IMR-90 (cell line): ENCODE measurements around the gene TACR2. TPM values are rescaled to one million over a fixed set of nuclear protein-coding genes. Genes with fewer than 3 reads are reported as not detected.

Experiments
- ATAC-seq: fragments of 200-7000 bp; cut with Tn5 transposase; 2 replicates; pipeline ENCODE4 v1.9.1; 2020; ENCODE audit warnings: low read depth, mild to moderate bottlenecking, moderate library complexity
- BruUV-seq: library from RNA; stranded (reverse); fragments of 400-500 nt; replicated peaks from 2 replicates; lab custom pipeline; 2021; lab: Mats Ljungman, UMichigan
- CTCF ChIA-PET: fragments of 300-600 bp; formaldehyde crosslinking; extraction: SDS; loops from one replicate; lab custom pipeline; 2021; ENCODE audit warnings: antibody characterized with exemption; lab: Yijun Ruan, JAX
- POLR2A ChIA-PET: fragments of 300-600 bp; sonication (Branson Sonifier 250); formaldehyde crosslinking; loops from one replicate; lab custom pipeline; 2022; ENCODE audit warnings: antibody characterized with exemption; ENCODE audit not compliant: unreplicated experiment; lab: Charles Lee
- DNase-seq: peaks from one replicate; pipeline ENCODE4 v3.0.0; 2013
- H2AFZ ChIP-seq: replicated peaks from 2 replicates; pipeline ENCODE3; 2013; ENCODE audit warnings: low read length, mild to moderate bottlenecking; ENCODE audit not compliant: poor library complexity
- H2AK5ac ChIP-seq: 2 replicates; pipeline ENCODE4 v1.6.1; 2013; ENCODE audit warnings: low read depth, low read length, inconsistent platforms
- H2AK9ac ChIP-seq: replicated peaks from 2 replicates; pipeline ENCODE3; 2013; ENCODE audit warnings: mild to moderate bottlenecking, low read depth, low read length, moderate library complexity; ENCODE audit not compliant: poor library complexity
- H2BK120ac ChIP-seq: 2 replicates; pipeline ENCODE4 v1.6.1; 2013; ENCODE audit warnings: low read depth, low read length, inconsistent platforms
- H2BK15ac ChIP-seq: 3 replicates; pipeline ENCODE4 v1.6.1; 2013; ENCODE audit warnings: low read depth, low read length, inconsistent platforms
- H2BK20ac ChIP-seq: 2 replicates; pipeline ENCODE4 v1.6.1; 2013; ENCODE audit warnings: low read depth, mild to moderate bottlenecking, inconsistent platforms, low read length, moderate library complexity
- H2BK5ac ChIP-seq: 2 replicates; pipeline ENCODE4 v1.6.1; 2013; ENCODE audit warnings: mild to moderate bottlenecking, low read depth, low read length, inconsistent platforms; ENCODE audit not compliant: poor library complexity, severe bottlenecking
- H3K14ac ChIP-seq: replicated peaks from 2 replicates; pipeline ENCODE4 v1.6.1; 2013; ENCODE audit warnings: low read depth, low read length, inconsistent platforms
- H3K18ac ChIP-seq: 2 replicates; pipeline ENCODE4 v1.6.1; 2013; ENCODE audit warnings: low read depth, low read length, control low read depth
- H3K23ac ChIP-seq: 2 replicates; pipeline ENCODE4 v1.6.1; 2013; ENCODE audit warnings: low read depth, low read length, inconsistent platforms
- H3K27ac ChIP-seq: 2 replicates; pipeline ENCODE4 v1.5.1; 2013; ENCODE audit warnings: mild to moderate bottlenecking, control low read depth, low read length; ENCODE audit not compliant: insufficient read depth
- H3K27me3 ChIP-seq: 2 replicates; pipeline ENCODE4 v1.6.1; 2013; ENCODE audit warnings: low read length; ENCODE audit not compliant: control insufficient read depth, insufficient read depth
- H3K36me3 ChIP-seq: 2 replicates; pipeline ENCODE4 v1.6.1; 2013; ENCODE audit warnings: low read length, mixed read lengths; ENCODE audit not compliant: control insufficient read depth, insufficient read depth
- H3K4ac ChIP-seq: 2 replicates; pipeline ENCODE4 v1.6.1; 2013; ENCODE audit warnings: low read depth, low read length, inconsistent platforms
- H3K4me1 ChIP-seq: 2 replicates; pipeline ENCODE4 v1.6.1; 2013; ENCODE audit warnings: low read length, mixed read lengths; ENCODE audit not compliant: control insufficient read depth, insufficient read depth
- H3K4me2 ChIP-seq: 2 replicates; pipeline ENCODE4 v1.6.1; 2013; ENCODE audit warnings: low read depth, mild to moderate bottlenecking, control low read depth, low read length, moderate library complexity
- H3K4me3 ChIP-seq: 2 replicates; pipeline ENCODE4 v1.5.1; 2013; ENCODE audit warnings: low read depth, mild to moderate bottlenecking, control low read depth, low read length, moderate library complexity; ENCODE audit not compliant: insufficient read depth
- H3K56ac ChIP-seq: 2 replicates; pipeline ENCODE4 v1.6.1; 2013; ENCODE audit warnings: low read length, inconsistent platforms; ENCODE audit not compliant: insufficient read depth; ENCODE audit errors: extremely low read depth
- H3K79me1 ChIP-seq, 2 experiments: 2 replicates each; pipeline ENCODE4 v1.6.1; 2013; ENCODE audit warnings: low read length in 2 of 2, inconsistent platforms in 1 of 2, low read depth in 1 of 2
- H3K9ac ChIP-seq: 2 replicates; pipeline ENCODE4 v1.6.1; 2013; ENCODE audit warnings: low read depth, low read length, control low read depth
- H3K9me1 ChIP-seq: 2 replicates; pipeline ENCODE4 v1.6.1; 2013; ENCODE audit warnings: low read length, inconsistent platforms; ENCODE audit not compliant: insufficient read depth
- H3K9me3 ChIP-seq: 2 replicates; pipeline ENCODE4 v1.6.1; 2013; ENCODE audit warnings: low read length; ENCODE audit not compliant: control insufficient read depth, insufficient read depth
- H4K20me1 ChIP-seq: 2 replicates; pipeline ENCODE4 v1.6.1; 2013; ENCODE audit warnings: low read length, inconsistent platforms; ENCODE audit not compliant: insufficient read depth
- H4K5ac ChIP-seq: 2 replicates; pipeline ENCODE4 v1.6.1; 2013; ENCODE audit warnings: mild to moderate bottlenecking, low read depth, low read length, control low read depth
- H4K8ac ChIP-seq, 2 experiments: 2 replicates each; pipeline ENCODE4 v1.6.1; 2013; ENCODE audit warnings: low read depth in 2 of 2, low read length in 2 of 2, control low read depth in 1 of 2, inconsistent platforms in 1 of 2
- H4K91ac ChIP-seq: 2 replicates; pipeline ENCODE4 v1.6.1; 2013; ENCODE audit warnings: low read depth, low read length, inconsistent platforms; ENCODE audit not compliant: insufficient read depth
- BHLHE40 ChIP-seq: fragments of 150-350 bp; IDR thresholded peaks from 2 replicates; pipeline ENCODE4 v1.6.1; 2016; ENCODE audit warnings: mild to moderate bottlenecking, low read depth, low read length
- CHD1 ChIP-seq: IDR thresholded peaks from 2 replicates; pipeline ENCODE4 v1.6.1; 2012; ENCODE audit warnings: low read depth, low read length, improper control_type of control experiment
- ELK1 ChIP-seq: fragments of 150-350 bp; IDR thresholded peaks from 2 replicates; pipeline ENCODE4 v1.6.1; 2016; ENCODE audit warnings: low read depth, mild to moderate bottlenecking, low read length, moderate library complexity, borderline replicate concordance
- FOS ChIP-seq: fragments of 150-350 bp; IDR thresholded peaks from 2 replicates; pipeline ENCODE4 v1.6.1; 2016; ENCODE audit warnings: low read depth, low read length
- MAFK ChIP-seq: IDR thresholded peaks from 2 replicates; pipeline ENCODE4 v1.6.1; 2012; ENCODE audit warnings: low read depth, low read length, improper control_type of control experiment
- MAZ ChIP-seq: IDR thresholded peaks from 2 replicates; pipeline ENCODE4 v1.6.1; 2012; ENCODE audit warnings: low read depth, mild to moderate bottlenecking, low read length, improper control_type of control experiment, moderate library complexity, borderline replicate concordance
- MXI1 ChIP-seq: IDR thresholded peaks from 2 replicates; pipeline ENCODE4 v1.6.1; 2012; ENCODE audit warnings: low read depth, mild to moderate bottlenecking, low read length, moderate library complexity, borderline replicate concordance
- NFE2L2 ChIP-seq: fragments of 150-350 bp; IDR thresholded peaks from 2 replicates; pipeline ENCODE4 v1.6.1; 2016; ENCODE audit warnings: low read depth, mild to moderate bottlenecking, low read length
- POLR2A ChIP-seq: IDR thresholded peaks from 2 replicates; pipeline ENCODE4 v1.6.1; 2012; ENCODE audit warnings: mild to moderate bottlenecking, low read depth, low read length
- RAD21 ChIP-seq: IDR thresholded peaks from 2 replicates; pipeline ENCODE4 v1.6.1; 2012; ENCODE audit warnings: low read length, improper control_type of control experiment
- RCOR1 ChIP-seq: IDR thresholded peaks from 2 replicates; pipeline ENCODE4 v1.6.1; 2012; ENCODE audit warnings: mild to moderate bottlenecking, low read length, improper control_type of control experiment; ENCODE audit not compliant: insufficient replicate concordance
- RFX5 ChIP-seq: IDR thresholded peaks from 2 replicates; pipeline ENCODE4 v1.8.0; 2012; ENCODE audit warnings: low read depth, mild to moderate bottlenecking, low read length, moderate library complexity
- SMC3 ChIP-seq: fragments of 150-350 bp; IDR thresholded peaks from 2 replicates; pipeline ENCODE4 v1.6.1; 2016; ENCODE audit warnings: low read depth, mild to moderate bottlenecking, antibody characterized with exemption, low read length, moderate library complexity
- WGBS, 2 experiments: methylation state at CpG; one replicate each; pipeline versions ENCODE4 v1.1.5 to v1.1.7; 2013; ENCODE audit warnings: missing lambda C conversion rate in 2 of 2; ENCODE audit not compliant: insufficient read length in 1 of 2; ENCODE audit errors: extremely low coverage in 2 of 2; 5-methylcytosine and 5-hydroxymethylcytosine counted together
- dilution Hi-C: fragments of 300-500 bp; cut with HindIII; formaldehyde crosslinking; loops from one replicate; pipeline ENCODE4 v1.14.3; 2018; ENCODE audit warnings: low sequenced_read_pairs; ENCODE audit not compliant: unreplicated experiment
- in situ Hi-C: fragments of 300-500 bp; cut with MboI; formaldehyde crosslinking; loops from 3 replicates; pipeline ENCODE4 v1.14.3; 2019; ENCODE audit warnings: low sequenced_read_pairs, inconsistent platforms, mixed read lengths
- intact Hi-C: fragments of 100-400 bp; cut with micrococcal nuclease; formaldehyde crosslinking; loops from 2 replicates; pipeline ENCODE4 v1.10.0; 2022
- polyA plus RNA-seq, 3 experiments: library from polyadenylated mRNA; depleted of rRNA; stranded (reverse); fragments of >200 nt; gene quantifications; 2 replicates each; pipeline ENCODE4 v1.2.3, GENCODE V29; 2012; ENCODE audit warnings: low replicate concordance in 1 of 3
- total RNA-seq: library from RNA; depleted of rRNA; stranded (reverse); fragments of >200 nt; gene quantifications from 2 replicates; pipeline ENCODE4 v1.2.3, GENCODE V29; 2012
- TF ChIP-seq, protein P1 (sequence below): conservative IDR thresholded peaks from 2 replicates; pipeline ENCODE4 v1.5.1; 2012; ENCODE audit warnings: mild to moderate bottlenecking, low read depth, low read length, improper control_type of control experiment
- TF ChIP-seq, protein P2 (sequence below): fragments of 150-350 bp; IDR thresholded peaks from 2 replicates; pipeline ENCODE4 v1.6.1; 2017; ENCODE audit warnings: mild to moderate bottlenecking, antibody characterized with exemption, low read length, low read depth

TACR2 gene
- total and polyA plus RNA-seq, 2 of the 4 experiments (the other 2 are of a cell fraction) = not detected

DNA sequence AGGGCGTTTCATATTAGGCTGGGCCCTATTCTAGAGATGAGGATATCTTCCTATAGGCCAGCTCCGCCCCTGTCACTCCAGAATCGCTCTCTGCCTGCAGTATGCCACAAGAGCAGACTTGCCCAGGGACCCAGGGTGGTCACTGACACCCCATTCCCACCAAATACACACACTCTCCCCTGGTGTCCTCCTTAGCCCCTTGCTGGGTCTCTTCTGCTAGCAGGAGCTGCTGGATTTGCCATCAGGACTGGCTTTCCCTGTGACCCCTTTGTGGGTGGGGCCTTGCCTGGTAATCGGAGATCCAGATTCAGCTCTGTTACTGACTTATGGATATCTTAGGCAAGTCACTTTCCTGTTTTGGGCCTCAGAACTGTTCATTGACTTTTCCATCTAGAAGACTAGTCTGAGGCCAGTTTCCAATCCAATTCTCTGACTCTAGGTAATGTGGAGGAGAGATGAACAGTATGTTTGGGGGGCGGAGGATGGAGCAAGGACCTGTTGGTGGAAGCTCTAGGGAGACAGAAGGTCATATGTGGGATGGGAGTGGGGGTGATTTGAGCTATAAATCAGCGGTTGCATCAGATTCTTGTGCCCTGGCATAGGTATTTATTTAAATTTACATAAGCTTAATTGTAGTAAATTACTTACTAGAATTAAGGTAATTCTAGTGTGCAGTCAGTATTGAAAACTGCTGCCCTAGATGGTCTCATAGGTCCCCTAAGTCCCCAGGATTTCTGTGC lies 36.1 kb upstream of the TACR2 start:
- no peak overlapping the region for H4K5ac ChIP-seq
- H3K14ac ChIP-seq = no peak overlapping the region
- no peaks in the 10 kb centered on the region for H4K20me1 ChIP-seq
- peaks cover 4% of the 10 kb centered on the region for H3K9me1 ChIP-seq
- H3K4me3 ChIP-seq = no peak overlapping the region
- H4K91ac ChIP-seq = no peak overlapping the region
- H3K4ac ChIP-seq = no peak overlapping the region
- H3K56ac ChIP-seq = no peak overlapping the region
- no peak overlapping the region for H3K4me2 ChIP-seq
- no peak overlapping the region for H2AK5ac ChIP-seq
- no peak for DNase-seq
- no peak overlapping the region for H4K8ac ChIP-seq
- intact Hi-C loops (no loop called here), dilution Hi-C loops (no loop called here), in situ Hi-C loops (no loop called here)
- H3K23ac ChIP-seq = no peak overlapping the region
- H2BK120ac ChIP-seq = no peak overlapping the region
- H3K27me3 ChIP-seq = peaks cover 16% of the 10 kb centered on the region
- H2AFZ ChIP-seq = no peak overlapping the region
- no peak overlapping the region for H2BK5ac ChIP-seq
- H3K9me3 ChIP-seq = no peaks in the 10 kb centered on the region
- H2BK15ac ChIP-seq = no peak overlapping the region
- ATAC-seq = no peak
- no TSS peak for BruUV-seq
- no peaks in the 10 kb centered on the region for H3K36me3 ChIP-seq
- H3K18ac ChIP-seq = no peak overlapping the region
- POLR2A ChIA-PET = no interaction called here
- H3K27ac ChIP-seq = no peak overlapping the region
- peaks cover 3% of the 10 kb centered on the region for H3K4me1 ChIP-seq
- no peak overlapping the region for H2AK9ac ChIP-seq
- H3K79me1 ChIP-seq = no peaks in the 10 kb centered on the region
- no peak overlapping the region for H2BK20ac ChIP-seq
- no CpG with 5 or more reads among the region's 6 CpGs for WGBS, 2 experiments
- no peak overlapping the region for H3K9ac ChIP-seq
- CTCF ChIA-PET = no interaction called here
- TF ChIP-seq POLR2A (no peak), MAFK (no peak), MAZ (no peak), NFE2L2 (no peak), MXI1 (no peak), BHLHE40 (no peak), FOS (no peak), RFX5 (no peak), ELK1 (no peak), RAD21 (no peak), RCOR1 (no peak), SMC3 (no peak), CHD1 (no peak)
- TF ChIP-seq, protein P1, sequence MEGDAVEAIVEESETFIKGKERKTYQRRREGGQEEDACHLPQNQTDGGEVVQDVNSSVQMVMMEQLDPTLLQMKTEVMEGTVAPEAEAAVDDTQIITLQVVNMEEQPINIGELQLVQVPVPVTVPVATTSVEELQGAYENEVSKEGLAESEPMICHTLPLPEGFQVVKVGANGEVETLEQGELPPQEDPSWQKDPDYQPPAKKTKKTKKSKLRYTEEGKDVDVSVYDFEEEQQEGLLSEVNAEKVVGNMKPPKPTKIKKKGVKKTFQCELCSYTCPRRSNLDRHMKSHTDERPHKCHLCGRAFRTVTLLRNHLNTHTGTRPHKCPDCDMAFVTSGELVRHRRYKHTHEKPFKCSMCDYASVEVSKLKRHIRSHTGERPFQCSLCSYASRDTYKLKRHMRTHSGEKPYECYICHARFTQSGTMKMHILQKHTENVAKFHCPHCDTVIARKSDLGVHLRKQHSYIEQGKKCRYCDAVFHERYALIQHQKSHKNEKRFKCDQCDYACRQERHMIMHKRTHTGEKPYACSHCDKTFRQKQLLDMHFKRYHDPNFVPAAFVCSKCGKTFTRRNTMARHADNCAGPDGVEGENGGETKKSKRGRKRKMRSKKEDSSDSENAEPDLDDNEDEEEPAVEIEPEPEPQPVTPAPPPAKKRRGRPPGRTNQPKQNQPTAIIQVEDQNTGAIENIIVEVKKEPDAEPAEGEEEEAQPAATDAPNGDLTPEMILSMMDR = no peak
- TF ChIP-seq, protein P2, sequence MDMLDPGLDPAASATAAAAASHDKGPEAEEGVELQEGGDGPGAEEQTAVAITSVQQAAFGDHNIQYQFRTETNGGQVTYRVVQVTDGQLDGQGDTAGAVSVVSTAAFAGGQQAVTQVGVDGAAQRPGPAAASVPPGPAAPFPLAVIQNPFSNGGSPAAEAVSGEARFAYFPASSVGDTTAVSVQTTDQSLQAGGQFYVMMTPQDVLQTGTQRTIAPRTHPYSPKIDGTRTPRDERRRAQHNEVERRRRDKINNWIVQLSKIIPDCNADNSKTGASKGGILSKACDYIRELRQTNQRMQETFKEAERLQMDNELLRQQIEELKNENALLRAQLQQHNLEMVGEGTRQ = no peak
